Mononuclear cell (primary cell): Measurements from ENCODE around the gene TNNI3. TPM values are rescaled to one million over a fixed set of nuclear protein-coding genes. Genes with fewer than 3 reads are reported as not detected.
"Not testable (repeated sequence)": the region's sequence is repeated elsewhere in the genome, so short reads cannot be mapped to it uniquely, and the experiment has no call there.

Experiments used
- H3K27me3 ChIP-seq: 2 replicates; pipeline ENCODE4 v1.6.0; 2011; ENCODE audit warnings: low read length, control low read depth; ENCODE audit not compliant: insufficient read depth
- H3K4me1 ChIP-seq: 2 replicates; pipeline ENCODE4 v1.5.1; 2011; ENCODE audit warnings: mild to moderate bottlenecking, low read length, control low read depth; ENCODE audit not compliant: insufficient read depth
- H3K4me3 ChIP-seq: 2 replicates; pipeline ENCODE4 v1.5.1; 2011; ENCODE audit warnings: mild to moderate bottlenecking, low read length, moderate library complexity
- H3K9me3 ChIP-seq: 2 replicates; pipeline ENCODE4 v1.5.1; 2011; ENCODE audit warnings: low read depth, mild to moderate bottlenecking, control low read depth, low read length
- total RNA-seq: library from RNA; depleted of rRNA; stranded (reverse); fragments of >200 nt; gene quantifications from one replicate; pipeline ENCODE4 v1.2.3, GENCODE V29; 2012

The TNNI3 gene
- not detected for total RNA-seq

GRCh38 chr19:55157064-55157908 is at the start of gene TNNI3:
TSS of gene TNNI3 (minus strand) at chr19:55157732. CDS start at chr19:55157589, 143 bp downstream.
- peaks cover 15% of the 10 kb centered on the region for H3K27me3 ChIP-seq
- H3K9me3 ChIP-seq = no peaks in the 10 kb centered on the region
- H3K4me3 ChIP-seq = no peak within 1 kb of the TSS
- peaks cover 3% of the 10 kb centered on the region for H3K4me1 ChIP-seq

GRCh38 chr19:55206664-55207500 is 49.4 kb upstream of the TNNI3 start:
- Histone ChIP-seq H3K4me3 (no peak overlapping the region), H3K27me3 (no peaks in the 10 kb centered on the region), H3K9me3 (no peaks in the 10 kb centered on the region), H3K4me1 (peaks cover 8% of the 10 kb centered on the region)

GRCh38 chr19:55202199-55202598 is 44.7 kb upstream of the TNNI3 start:
- H3K27me3 ChIP-seq, H3K4me3 ChIP-seq, H3K9me3 ChIP-seq, H3K4me1 ChIP-seq: not testable (repeated sequence)

GRCh38 chr19:55199620-55200204 is 42.2 kb upstream of the TNNI3 start:
- Histone ChIP-seq H3K4me1 (no peaks in the 10 kb centered on the region), H3K27me3 (no peaks in the 10 kb centered on the region), H3K4me3 (no peak overlapping the region), H3K9me3 (no peaks in the 10 kb centered on the region)

GRCh38 chr19:55198651-55199050 is 41.1 kb upstream of the TNNI3 start:
- Histone ChIP-seq H3K4me3 (no peak overlapping the region), H3K4me1 (no peaks in the 10 kb centered on the region), H3K9me3 (no peaks in the 10 kb centered on the region), H3K27me3 (no peaks in the 10 kb centered on the region)

GRCh38 chr19:55197528-55197927 is 40.0 kb upstream of the TNNI3 start:
- H3K4me3 ChIP-seq = no peak overlapping the region
- no peaks in the 10 kb centered on the region for H3K27me3 ChIP-seq
- no peaks in the 10 kb centered on the region for H3K9me3 ChIP-seq
- no peaks in the 10 kb centered on the region for H3K4me1 ChIP-seq

- H3K4me1 ChIP-seq = no peaks in the 10 kb centered on the region
- H3K9me3 ChIP-seq = no peaks in the 10 kb centered on the region
- no peak overlapping the region for H3K4me3 ChIP-seq
- no peaks in the 10 kb centered on the region for H3K27me3 ChIP-seq
These were observed 39.3 kb upstream of the TNNI3 start for GRCh38 chr19:55196803-55197202.

GRCh38 chr19:55193481-55193880 is 35.9 kb upstream of the TNNI3 start:
- H3K27me3 ChIP-seq = no peaks in the 10 kb centered on the region
- H3K4me3 ChIP-seq = no peak overlapping the region

GRCh38 chr19:55189403-55189835 is 31.9 kb upstream of the TNNI3 start:
- Histone ChIP-seq H3K9me3 (no peaks in the 10 kb centered on the region), H3K27me3 (no peaks in the 10 kb centered on the region), H3K4me1 (no peaks in the 10 kb centered on the region), H3K4me3 (no peak overlapping the region)

More at GRCh38 chr19:55193481-55193880, 35.9 kb upstream of the TNNI3 start:
- Histone ChIP-seq H3K9me3 (no peaks in the 10 kb centered on the region), H3K4me1 (no peaks in the 10 kb centered on the region)

- H3K4me1 ChIP-seq = no peaks in the 10 kb centered on the region
- H3K27me3 ChIP-seq = no peaks in the 10 kb centered on the region
- H3K9me3 ChIP-seq = no peaks in the 10 kb centered on the region
- H3K4me3 ChIP-seq = no peak overlapping the region
These were observed 31.1 kb upstream of the TNNI3 start for GRCh38 chr19:55188625-55189024.

- Histone ChIP-seq H3K4me3 (no peak overlapping the region), H3K9me3 (no peaks in the 10 kb centered on the region), H3K27me3 (peaks cover 10% of the 10 kb centered on the region), H3K4me1 (no peaks in the 10 kb centered on the region)
These were observed 28.5 kb upstream of the TNNI3 start for GRCh38 chr19:55186080-55186479.

GRCh38 chr19:55181740-55182139 is 24.2 kb upstream of the TNNI3 start:
- H3K4me3 ChIP-seq = no peak overlapping the region
- H3K27me3 ChIP-seq = peaks cover 39% of the 10 kb centered on the region
- peaks cover 20% of the 10 kb centered on the region for H3K4me1 ChIP-seq
- H3K9me3 ChIP-seq = no peaks in the 10 kb centered on the region

- Histone ChIP-seq H3K27me3 (peaks cover 58% of the 10 kb centered on the region), H3K4me1 (peaks cover 20% of the 10 kb centered on the region), H3K9me3 (no peaks in the 10 kb centered on the region), H3K4me3 (no peak within 1 kb of the TSS)
These were observed 22.3 kb upstream of the TNNI3 start, which contains the start of gene SYT5 for GRCh38 chr19:55179606-55180484. TSS of gene SYT5 (minus strand) at chr19:55180289. CDS start at chr19:55179041, 1,248 bp downstream.
